B cell (primary cell): ENCODE data around the gene ELK3. TPM values are rescaled to one million over a fixed set of nuclear protein-coding genes. Genes with fewer than 3 reads are reported as not detected.

Experiments
- ATAC-seq: fragments of 200-7000 bp; cut with Tn5 transposase; one replicate; pipeline ENCODE4 v1.10.0; 2021; ENCODE audit warnings: low read depth, mild to moderate bottlenecking, moderate number of reproducible peaks, moderate library complexity
- CTCF ChIA-PET: fragments of 350-600 bp; sonication (Branson Sonifier 250); formaldehyde crosslinking; loops from one replicate; lab custom pipeline; 2021; ENCODE audit warnings: antibody characterized with exemption, inconsistent platforms; lab: Charles Lee
- POLR2A ChIA-PET: fragments of 350-600 bp; sonication (Branson Sonifier 250); formaldehyde crosslinking; loops from one replicate; lab custom pipeline; 2021; ENCODE audit warnings: antibody characterized with exemption; lab: Charles Lee
- DNase-seq: peaks from one replicate; pipeline ENCODE4 v3.0.0; 2013
- H2AFZ ChIP-seq: 2 replicates; pipeline ENCODE4 v1.6.1; 2012; ENCODE audit warnings: mild to moderate bottlenecking, low read depth, low read length; ENCODE audit not compliant: insufficient read depth, poor library complexity, severe bottlenecking
- H3K27ac ChIP-seq, 2 donors: 1 replicate in 1 of 2; 2 replicates in 1 of 2; pipeline ENCODE4 v1.5.1; 2012 to 2013; ENCODE audit warnings: low read length in 2 of 2, mild to moderate bottlenecking in 2 of 2, moderate library complexity in 1 of 2
- H3K27me3 ChIP-seq, 4 experiments: fragments of 200-600 bp in 1 of 4; sonication (generic) in 1 of 4; replicated peaks in 1 of 4; 1 replicate in 2 of 4; 2 replicates in 2 of 4; pipeline versions ENCODE4 v1.6.1 to v1.7.0; 2013 to 2016; ENCODE audit warnings: low read length in 3 of 4, mild to moderate bottlenecking in 2 of 4, mixed read lengths in 1 of 4, moderate library complexity in 1 of 4; ENCODE audit not compliant: insufficient read depth in 4 of 4, control insufficient read depth in 3 of 4; ENCODE audit errors: control extremely low read depth in 1 of 4
- H3K36me3 ChIP-seq, 2 experiments: replicated peaks in 1 of 2; 1 replicate in 1 of 2; 2 replicates in 1 of 2; pipeline versions ENCODE4 v1.6.1 to v1.7.1; 2013; ENCODE audit warnings: low read length in 1 of 2; ENCODE audit not compliant: insufficient read depth in 2 of 2, control insufficient read depth in 1 of 2; ENCODE audit errors: control extremely low read depth in 1 of 2, extremely low read depth in 1 of 2
- H3K4me1 ChIP-seq, 2 donors: fragments of 200-600 bp in 1 of 2; sonication (generic) in 1 of 2; 1 replicate in 1 of 2; 2 replicates in 1 of 2; pipeline versions ENCODE4 v1.5.1 to v1.6.1; 2013 to 2017; ENCODE audit warnings: low read length in 2 of 2; ENCODE audit not compliant: control insufficient read depth in 2 of 2, insufficient read depth in 2 of 2
- H3K4me2 ChIP-seq: replicated peaks from 2 replicates; pipeline ENCODE3; 2012; ENCODE audit warnings: mild to moderate bottlenecking, low read depth, low read length; ENCODE audit not compliant: poor library complexity, severe bottlenecking
- H3K4me3 ChIP-seq, 5 experiments: fragments of 200-600 bp in 1 of 5; sonication (generic) in 1 of 5; 1 replicate in 3 of 5; 2 replicates in 2 of 5; pipeline versions ENCODE4 v1.5.1 to v1.7.0; 2011 to 2016; ENCODE audit warnings: low read length in 4 of 5, mild to moderate bottlenecking in 4 of 5, low read depth in 2 of 5, control low read depth in 1 of 5, moderate library complexity in 1 of 5; ENCODE audit not compliant: insufficient read depth in 1 of 5; ENCODE audit errors: control extremely low read depth in 1 of 5, extremely low read depth in 1 of 5
- H3K79me2 ChIP-seq: fragments of 200-600 bp; sonication (generic); one replicate; pipeline ENCODE4 v1.6.0; 2016; ENCODE audit warnings: low read length; ENCODE audit not compliant: control insufficient read depth, insufficient read depth
- H3K9ac ChIP-seq: fragments of 200-600 bp; sonication (generic); 2 replicates; pipeline ENCODE4 v1.6.1; 2017; ENCODE audit warnings: mild to moderate bottlenecking, low read length, moderate library complexity
- H3K9me3 ChIP-seq, 3 donors: one replicate each; pipeline versions ENCODE4 v1.6.1 to v1.7.1; 2013; ENCODE audit warnings: low read length in 2 of 3; ENCODE audit not compliant: control insufficient read depth in 2 of 3, insufficient read depth in 1 of 3; ENCODE audit errors: control extremely low read depth in 1 of 3
- H4K20me1 ChIP-seq: 2 replicates; pipeline ENCODE4 v1.6.0; 2012; ENCODE audit warnings: mild to moderate bottlenecking, low read length; ENCODE audit not compliant: insufficient read depth, control insufficient read depth, poor library complexity, severe bottlenecking
- H3K27ac Mint-ChIP-seq: one replicate; pipeline ENCODE4 v1.8.0; 2021; ENCODE audit warnings: mixed read lengths
- H3K27me3 Mint-ChIP-seq: one replicate; pipeline ENCODE4 v1.8.0; 2021; ENCODE audit warnings: mixed read lengths
- H3K4me1 Mint-ChIP-seq: one replicate; pipeline ENCODE4 v1.8.0; 2021; ENCODE audit warnings: mixed read lengths
- H3K4me3 Mint-ChIP-seq: one replicate; pipeline ENCODE4 v1.8.0; 2021; ENCODE audit warnings: mixed read lengths
- H3K9me3 Mint-ChIP-seq: one replicate; pipeline ENCODE4 v1.8.0; 2022; ENCODE audit warnings: mixed read lengths; ENCODE audit not compliant: insufficient read depth
- EZH2 ChIP-seq: IDR thresholded peaks from 2 replicates; pipeline ENCODE4 v1.6.1; 2012; ENCODE audit warnings: borderline replicate concordance, low read depth, mild to moderate bottlenecking, moderate library complexity, low read length; ENCODE audit not compliant: insufficient read depth, poor library complexity, severe bottlenecking
- WGBS: methylation state at CpG from one replicate; pipeline ENCODE4 v1.1.5; 2013; ENCODE audit warnings: missing lambda C conversion rate; ENCODE audit not compliant: insufficient coverage; 5-methylcytosine and 5-hydroxymethylcytosine counted together
- intact Hi-C: fragments of 100-400 bp; cut with micrococcal nuclease; formaldehyde crosslinking; loops from one replicate; pipeline ENCODE4 v1.10.0; 2022
- polyA plus RNA-seq: library from polyadenylated mRNA; depleted of rRNA; stranded (reverse); fragments of >200 nt; gene quantifications from 2 replicates; pipeline ENCODE4 v1.2.3, GENCODE V29; 2012
- total RNA-seq, 2 donors: library from RNA; stranded (reverse); fragments of 120-200 nt in 1 of 2; gene quantifications; 1 replicate in 1 of 2; 2 replicates in 1 of 2; pipeline versions ENCODE4 v1.2.3 to v1.2.4, GENCODE V29; 2013 to 2022
- TF ChIP-seq, protein P1 (sequence below): fragments of 200-600 bp; IDR thresholded peaks from one replicate; pipeline ENCODE4 v1.8.0; 2022; ENCODE audit warnings: antibody characterized with exemption, mild to moderate bottlenecking

ELK3 gene
- total and polyA plus RNA-seq, 2 donors (not counting 1 experiment from before 2014, with no cell fraction given) = 10.5 to 87.1 TPM

DNA sequence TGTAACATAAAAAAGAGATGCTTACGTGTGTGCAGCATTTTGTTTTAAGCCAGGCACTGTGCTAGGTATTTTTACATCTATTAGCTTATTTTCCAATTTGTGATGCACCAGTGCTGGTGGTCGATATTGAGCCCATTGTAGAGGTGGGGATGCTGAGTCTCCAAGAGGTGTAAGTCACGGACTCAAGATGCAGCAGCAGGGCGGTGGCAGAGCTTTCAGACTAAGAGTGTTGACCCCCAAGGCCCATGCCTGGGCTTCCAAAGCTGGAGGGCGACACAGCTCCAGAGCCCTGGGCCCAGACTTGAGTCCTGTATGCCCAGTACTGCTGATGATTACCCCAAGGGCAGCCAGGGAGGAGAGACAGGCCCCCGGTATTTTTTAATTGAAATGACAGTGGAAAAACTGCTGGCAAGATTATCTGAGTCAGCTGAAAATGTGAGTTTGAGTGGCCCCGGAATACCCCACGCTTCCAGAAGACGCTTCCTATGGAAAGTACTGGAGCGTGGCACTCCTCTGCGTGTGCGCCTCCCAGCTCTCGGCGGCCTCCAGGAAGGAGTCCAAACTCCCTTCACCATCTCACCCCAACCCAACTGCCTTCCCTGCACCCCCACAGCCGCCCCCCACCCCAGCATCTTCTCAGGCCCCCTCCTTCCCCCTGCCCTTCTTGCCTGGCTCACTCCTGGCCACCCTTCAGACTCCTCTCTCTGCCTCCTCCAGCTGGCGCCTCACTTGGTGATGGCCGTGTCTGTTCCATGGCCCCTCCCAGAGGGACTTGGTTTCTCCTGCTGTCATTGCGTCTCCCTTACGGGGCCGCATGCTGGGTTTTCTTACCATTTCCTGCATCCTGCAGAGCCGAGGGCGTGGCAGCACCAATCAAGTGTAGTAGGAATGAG is 40.7 kb downstream of the ELK3 start:
- H3K4me1 ChIP-seq = no peaks in the 10 kb centered on the region
- peaks cover 23% of the 10 kb centered on the region for H3K4me1 Mint-ChIP-seq
- H3K27ac Mint-ChIP-seq = peak overlapping the region; percentile 10
- no peak overlapping the region for H3K9ac ChIP-seq
- H3K9me3 ChIP-seq = peaks cover 0 to 5% (median 0%) of the 10 kb centered on the region in 3 donors
- H3K4me2 ChIP-seq = no peak overlapping the region
- H3K9me3 Mint-ChIP-seq = no peaks in the 10 kb centered on the region
- 93% methylated on average over 16 of the region's 22 CpGs for WGBS
- H3K79me2 ChIP-seq = peaks cover 96% of the 10 kb centered on the region
- H3K27ac ChIP-seq = no peak overlapping the region
- H3K4me3 ChIP-seq = no peak overlapping the region
- H3K4me3 Mint-ChIP-seq = no peak overlapping the region
- intact Hi-C loops = no loop called here
- H2AFZ ChIP-seq = no peak overlapping the region
- ATAC-seq (no peak), DNase-seq (no peak)
- peaks cover 85% of the 10 kb centered on the region for H4K20me1 ChIP-seq
- no peaks in the 10 kb centered on the region for H3K27me3 ChIP-seq
- TF ChIP-seq, protein P1, sequence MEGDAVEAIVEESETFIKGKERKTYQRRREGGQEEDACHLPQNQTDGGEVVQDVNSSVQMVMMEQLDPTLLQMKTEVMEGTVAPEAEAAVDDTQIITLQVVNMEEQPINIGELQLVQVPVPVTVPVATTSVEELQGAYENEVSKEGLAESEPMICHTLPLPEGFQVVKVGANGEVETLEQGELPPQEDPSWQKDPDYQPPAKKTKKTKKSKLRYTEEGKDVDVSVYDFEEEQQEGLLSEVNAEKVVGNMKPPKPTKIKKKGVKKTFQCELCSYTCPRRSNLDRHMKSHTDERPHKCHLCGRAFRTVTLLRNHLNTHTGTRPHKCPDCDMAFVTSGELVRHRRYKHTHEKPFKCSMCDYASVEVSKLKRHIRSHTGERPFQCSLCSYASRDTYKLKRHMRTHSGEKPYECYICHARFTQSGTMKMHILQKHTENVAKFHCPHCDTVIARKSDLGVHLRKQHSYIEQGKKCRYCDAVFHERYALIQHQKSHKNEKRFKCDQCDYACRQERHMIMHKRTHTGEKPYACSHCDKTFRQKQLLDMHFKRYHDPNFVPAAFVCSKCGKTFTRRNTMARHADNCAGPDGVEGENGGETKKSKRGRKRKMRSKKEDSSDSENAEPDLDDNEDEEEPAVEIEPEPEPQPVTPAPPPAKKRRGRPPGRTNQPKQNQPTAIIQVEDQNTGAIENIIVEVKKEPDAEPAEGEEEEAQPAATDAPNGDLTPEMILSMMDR = no peak
- no peak for TF ChIP-seq EZH2
- CTCF ChIA-PET = interaction anchor here (0.7 to 1.4 kb wide), 2 partner anchors 11 to 282 kb away, joined by 3 read pairs; no protein-coding TSS in a partner anchor
- no peaks in the 10 kb centered on the region for H3K27me3 Mint-ChIP-seq
- peaks cover 0 to 44% of the 10 kb centered on the region in 2 experiments for H3K36me3 ChIP-seq
- POLR2A ChIA-PET = no interaction called here

DNA sequence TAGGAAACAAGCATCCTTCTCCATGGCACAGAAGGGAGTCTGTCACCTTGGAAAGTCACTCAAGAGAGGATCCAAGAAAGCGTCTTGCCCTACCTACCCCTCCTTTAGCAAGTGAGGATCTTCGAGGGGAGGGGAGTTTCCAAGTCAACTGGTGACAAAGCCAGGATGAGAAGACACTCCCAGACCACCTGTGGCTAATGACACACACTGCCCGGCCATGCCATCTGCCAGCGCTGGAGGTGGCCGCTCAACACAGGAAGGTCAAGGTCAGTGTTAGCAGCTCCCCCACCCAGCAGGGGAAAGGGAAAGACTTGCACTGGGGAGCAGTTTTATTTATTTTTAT is 41.3 kb downstream of the ELK3 start:
- H4K20me1 ChIP-seq = peaks cover 87% of the 10 kb centered on the region
- H3K4me2 ChIP-seq = no peak overlapping the region
- 92% methylated on average over 4 of the region's 5 CpGs for WGBS
- H3K4me3 ChIP-seq = no peak overlapping the region
- H3K9me3 ChIP-seq = peaks cover 0 to 5% (median 0%) of the 10 kb centered on the region in 3 donors
- no peaks in the 10 kb centered on the region for H3K4me1 ChIP-seq
- H3K79me2 ChIP-seq = peaks cover 96% of the 10 kb centered on the region
- TF ChIP-seq, protein P1 = no peak
- TF ChIP-seq EZH2 = no peak
- CTCF ChIA-PET = interaction anchor here (1.4 kb wide), 1 partner anchor 12 kb away, joined by 3 read pairs; no protein-coding TSS in a partner anchor
- Mint-ChIP-seq H3K4me1 (peaks cover 24% of the 10 kb centered on the region), H3K27me3 (no peaks in the 10 kb centered on the region), H3K27ac (peak overlapping the region; percentile 10), H3K4me3 (no peak overlapping the region), H3K9me3 (no peaks in the 10 kb centered on the region)
- DNase-seq (no peak), ATAC-seq (no peak)
- POLR2A ChIA-PET = no interaction called here
- no peaks in the 10 kb centered on the region for H3K27me3 ChIP-seq
- peaks cover 0 to 41% of the 10 kb centered on the region in 2 experiments for H3K36me3 ChIP-seq
- no peak overlapping the region for H3K9ac ChIP-seq
- no peak overlapping the region for H2AFZ ChIP-seq
- intact Hi-C loops = no loop called here
- H3K27ac ChIP-seq = no peak overlapping the region
